AG04449 (cell line): ENCODE results near the gene NOXA1.

ENCODE experiments used
- CTCF ChIA-PET: fragments of 350-600 bp; formaldehyde crosslinking; extraction: SDS; loops from one replicate; lab custom pipeline; 2021; ENCODE audit warnings: antibody characterized with exemption; lab: Yijun Ruan, JAX
- POLR2A ChIA-PET: fragments of 400-600, 350-600 bp; formaldehyde crosslinking; extraction: SDS; loops from one replicate; lab custom pipeline; 2020; ENCODE audit warnings: antibody characterized with exemption, inconsistent platforms; lab: Yijun Ruan, JAX
- DNase-seq: peaks from one replicate; pipeline ENCODE4 v3.0.0-alpha.2; 2010; ENCODE audit warnings: low read depth, low spot score
- H3K4me3 ChIP-seq: 2 replicates; pipeline ENCODE4 v1.5.1; 2011; ENCODE audit warnings: low read depth, mild to moderate bottlenecking, control low read depth, low read length
- TF ChIP-seq, protein P1 (sequence below): IDR thresholded peaks from one replicate; pipeline ENCODE4 v1.5.1; 2011; ENCODE audit warnings: mild to moderate bottlenecking, moderate library complexity, low read length, control low read depth, inconsistent platforms; ENCODE audit not compliant: insufficient read depth; ENCODE audit errors: missing control alignments

The NOXA1 gene

DNA sequence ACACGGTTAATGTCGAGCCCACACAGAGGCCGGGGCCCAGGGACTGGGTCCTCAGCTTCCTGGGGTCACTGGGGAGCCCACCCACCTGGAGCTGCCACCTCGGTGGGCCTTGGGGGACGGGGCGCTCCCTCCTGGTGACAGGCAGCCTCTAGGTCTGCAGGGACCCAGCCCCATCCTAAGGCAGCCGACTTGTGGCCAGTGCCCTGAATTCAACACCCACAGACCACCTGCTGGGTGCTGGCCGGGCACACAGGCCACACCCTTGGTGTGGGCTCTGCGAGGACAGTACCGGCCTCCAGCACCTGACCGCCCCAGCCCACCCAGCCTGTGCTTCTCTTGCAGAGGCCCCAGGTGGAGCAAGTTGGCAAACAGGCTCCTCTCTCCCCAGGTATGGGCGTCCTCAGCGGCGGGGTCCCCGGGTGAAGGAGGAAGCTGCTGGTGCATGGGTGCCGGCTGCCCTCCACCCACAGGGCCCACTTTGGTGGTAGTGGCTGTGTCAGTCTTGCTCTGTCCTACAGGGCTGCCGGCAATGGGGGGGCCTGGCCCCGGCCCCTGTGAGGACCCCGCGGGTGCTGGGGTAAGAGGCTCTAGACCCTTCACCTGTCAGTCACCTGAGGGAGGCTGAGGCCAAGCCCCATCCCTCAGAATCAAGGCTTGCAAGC is 9.6 kb downstream of the NOXA1 start:
- CTCF ChIA-PET, result interaction anchor here (1.2 to 2.5 kb wide), 4 partner anchors 9 to 13 kb away, joined by 3 to 13 read pairs (median 6); partner anchors contain the start of genes EXD3 and NOXA1
- DNase-seq, result no peak
- POLR2A ChIA-PET, result no interaction called here
- TF ChIP-seq, protein P1, sequence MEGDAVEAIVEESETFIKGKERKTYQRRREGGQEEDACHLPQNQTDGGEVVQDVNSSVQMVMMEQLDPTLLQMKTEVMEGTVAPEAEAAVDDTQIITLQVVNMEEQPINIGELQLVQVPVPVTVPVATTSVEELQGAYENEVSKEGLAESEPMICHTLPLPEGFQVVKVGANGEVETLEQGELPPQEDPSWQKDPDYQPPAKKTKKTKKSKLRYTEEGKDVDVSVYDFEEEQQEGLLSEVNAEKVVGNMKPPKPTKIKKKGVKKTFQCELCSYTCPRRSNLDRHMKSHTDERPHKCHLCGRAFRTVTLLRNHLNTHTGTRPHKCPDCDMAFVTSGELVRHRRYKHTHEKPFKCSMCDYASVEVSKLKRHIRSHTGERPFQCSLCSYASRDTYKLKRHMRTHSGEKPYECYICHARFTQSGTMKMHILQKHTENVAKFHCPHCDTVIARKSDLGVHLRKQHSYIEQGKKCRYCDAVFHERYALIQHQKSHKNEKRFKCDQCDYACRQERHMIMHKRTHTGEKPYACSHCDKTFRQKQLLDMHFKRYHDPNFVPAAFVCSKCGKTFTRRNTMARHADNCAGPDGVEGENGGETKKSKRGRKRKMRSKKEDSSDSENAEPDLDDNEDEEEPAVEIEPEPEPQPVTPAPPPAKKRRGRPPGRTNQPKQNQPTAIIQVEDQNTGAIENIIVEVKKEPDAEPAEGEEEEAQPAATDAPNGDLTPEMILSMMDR, result no peak
- no peak overlapping the region for H3K4me3 ChIP-seq

- POLR2A ChIA-PET, result no interaction called here
- no peak for DNase-seq
- CTCF ChIA-PET, result interaction anchor here (1.2 to 2.5 kb wide), 4 partner anchors 10 to 12 kb away, joined by 4 to 13 read pairs (median 6); partner anchors contain the start of genes EXD3 and NOXA1
- H3K4me3 ChIP-seq, result no peak overlapping the region
- TF ChIP-seq, protein P1, result no peak
Measured at GRCh38 chr9:137433349-137433915, 10.2 kb downstream of the NOXA1 start.

GRCh38 chr9:137433916-137434431 is 10.8 kb downstream of the NOXA1 start:
- no peak overlapping the region for H3K4me3 ChIP-seq
- ChIA-PET POLR2A (no interaction called here), CTCF (interaction anchor here (1.2 to 1.7 kb wide), 3 partner anchors 10 to 11 kb away, joined by 4 to 6 read pairs (median 5); partner anchors contain the start of genes EXD3 and NOXA1)
- TF ChIP-seq, protein P1, result no peak
- no peak for DNase-seq

DNA sequence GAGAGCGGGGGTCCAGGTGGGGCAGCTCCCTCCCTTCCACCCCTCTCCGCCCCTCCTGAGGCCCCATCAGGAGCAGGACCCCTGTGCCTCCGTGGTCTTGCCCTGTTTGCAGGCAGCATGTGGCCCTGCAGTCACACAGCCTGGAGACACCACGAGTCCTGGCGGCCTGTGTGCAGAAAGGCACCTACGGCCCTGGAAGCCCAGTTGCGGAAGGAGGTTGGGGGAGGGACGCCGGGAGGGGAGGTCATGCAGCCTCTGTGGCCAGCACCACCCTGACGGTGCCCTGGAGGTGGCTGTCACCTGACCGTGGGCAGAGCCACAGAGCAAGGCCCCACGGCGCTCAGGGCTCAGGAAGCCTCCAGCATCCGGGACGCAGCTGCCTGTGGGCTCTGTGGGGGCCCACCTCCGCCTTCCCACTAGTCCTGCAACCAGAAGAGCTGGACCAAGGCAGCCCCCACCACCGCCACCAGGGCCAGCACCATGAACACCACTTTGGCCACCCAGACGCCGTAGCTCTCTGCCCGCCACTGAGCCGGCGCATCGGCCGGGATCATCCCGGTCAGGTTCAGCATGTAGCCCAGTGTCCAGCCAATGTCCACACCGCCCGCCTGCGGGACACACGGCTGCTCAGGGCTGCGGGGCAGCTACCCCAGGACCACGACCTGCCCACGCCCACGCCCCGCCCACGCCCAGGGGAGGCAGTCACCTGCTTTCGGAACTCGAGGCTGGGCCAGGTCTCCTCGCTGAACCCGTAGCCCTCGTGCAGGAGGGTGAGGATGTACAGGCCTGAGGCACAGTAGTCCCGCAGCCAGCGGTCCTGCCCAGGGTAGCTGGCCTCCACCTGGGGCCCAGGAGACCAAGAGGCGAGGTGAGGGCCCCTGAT is 11.5 kb downstream of the NOXA1 start:
- no peak overlapping the region for H3K4me3 ChIP-seq
- ChIA-PET CTCF (interaction anchor here (1.2 to 1.3 kb wide), 3 partner anchors 11 to 117 kb away, joined by 3 to 6 read pairs (median 5); partner anchors contain the start of genes EXD3, MRPL41 and NOXA1), POLR2A (no interaction called here)
- TF ChIP-seq, protein P1, result no peak
- no peak for DNase-seq

DNA sequence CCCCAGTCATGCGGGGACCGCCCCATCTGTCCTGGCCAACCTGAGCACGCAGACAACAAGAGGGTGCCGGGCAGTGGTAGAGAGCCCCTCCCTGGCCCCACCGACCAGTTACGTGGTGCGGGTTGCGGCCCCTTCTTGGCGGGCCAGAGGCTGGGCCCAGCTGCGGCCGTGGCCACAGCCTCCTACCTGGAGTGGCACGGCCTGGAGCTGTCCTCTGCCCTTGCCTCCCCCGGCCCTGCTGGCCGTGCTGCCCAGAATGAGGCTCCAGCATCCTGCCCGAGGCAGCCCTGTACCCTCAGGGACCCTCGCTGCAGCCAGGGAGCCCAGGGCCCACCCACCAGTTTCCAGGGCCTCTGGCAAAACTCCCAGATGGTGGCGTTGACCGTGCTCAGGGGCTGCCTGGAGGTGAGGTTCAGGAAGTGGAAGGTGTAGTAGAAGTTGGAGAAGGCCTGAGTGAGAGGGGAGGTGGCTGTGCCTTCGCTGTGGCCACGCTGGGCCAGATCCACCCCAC is 12.2 kb downstream of the NOXA1 start:
- no peak for DNase-seq
- ChIA-PET POLR2A (no interaction called here), CTCF (interaction anchor here (1.2 kb wide), 1 partner anchor 117 kb away, joined by 3 read pairs; the partner anchor contains the start of gene MRPL41)
- H3K4me3 ChIP-seq, result no peak overlapping the region
- TF ChIP-seq, protein P1, result no peak
